Uterus (tissue), 4 donors: ENCODE measurements around the gene EIF4A2. TPM values are rescaled to one million over a fixed set of nuclear protein-coding genes. Genes with fewer than 3 reads are reported as not detected.

ENCODE experiments used
- DNase-seq, 2 donors: peaks; one replicate each; pipeline ENCODE4 v3.0.0-alpha.2; 2019 to 2020
- H3K27ac ChIP-seq, 2 donors: fragments of 200-600 bp; sonication (generic); 1 replicate in 1 of 2; 2 replicates in 1 of 2; pipeline ENCODE4 v1.5.1; 2016 to 2018
- H3K27me3 ChIP-seq, 2 donors: fragments of 200-600 bp; sonication (generic); one replicate each; pipeline ENCODE4 v1.5.1; 2018 to 2019; ENCODE audit warnings: control low read depth in 1 of 2
- H3K36me3 ChIP-seq, 2 donors: fragments of 200-600 bp; sonication (generic); one replicate each; pipeline ENCODE4 v1.5.1; 2019; ENCODE audit warnings: control low read depth in 1 of 2
- H3K4me1 ChIP-seq, 2 donors: fragments of 200-600 bp; sonication (generic); one replicate each; pipeline ENCODE4 v1.5.1; 2018 to 2019; ENCODE audit warnings: control low read depth in 1 of 2
- H3K4me3 ChIP-seq, 2 donors: fragments of 200-600 bp; sonication (generic); 1 replicate in 1 of 2; 2 replicates in 1 of 2; pipeline ENCODE4 v1.5.1; 2018 to 2019; ENCODE audit warnings: mild to moderate bottlenecking in 1 of 2
- H3K9me3 ChIP-seq, 2 donors: fragments of 200-600 bp; sonication (generic); one replicate each; pipeline ENCODE4 v1.5.1; 2019; ENCODE audit warnings: control low read depth in 1 of 2
- CTCF ChIP-seq, 4 experiments: fragments of 200-600 bp in 2 of 4; fragments of 450-650 bp in 2 of 4; sonication (generic) in 2 of 4; IDR thresholded peaks; one replicate each; pipeline ENCODE4 v1.5.1; 2016 to 2019; ENCODE audit warnings: antibody characterized with exemption in 4 of 4, mild to moderate bottlenecking in 2 of 4, moderate library complexity in 1 of 4
- POLR2A ChIP-seq, 2 donors: fragments of 450-650 bp; IDR thresholded peaks; one replicate each; pipeline ENCODE4 v1.6.1; 2016; ENCODE audit warnings: antibody characterized with exemption in 2 of 2, mild to moderate bottlenecking in 1 of 2, moderate library complexity in 1 of 2
- intact Hi-C: fragments of 100-400 bp; cut with DNase I; formaldehyde crosslinking; loops from one replicate; pipeline ENCODE4 v1.15.1; 2023; ENCODE audit warnings: low total_unique reads
- total RNA-seq, 4 donors: library from RNA; depleted of rRNA in 3 of 4; stranded (reverse); fragments of >200 nt in 3 of 4; gene quantifications; one replicate each; pipeline versions ENCODE4 v1.1.0 to v1.2.4, GENCODE V29; 2014 to 2023
- donor health status: DM: yes; HTN: yes; CAD: no.

Gene EIF4A2
- total RNA-seq, 4 donors from 2014 or later, result 429 to 1,121 (median 514) TPM

GRCh38 chr3:186823386-186823785, 40.0 kb downstream of the EIF4A2 start:
- no peak overlapping the region for H3K4me3 ChIP-seq
- H3K36me3 ChIP-seq, result no peaks in the 10 kb centered on the region
- no peaks in the 10 kb centered on the region for H3K9me3 ChIP-seq
- TF ChIP-seq CTCF (IDR thresholded peaks at IDR 0.05) (no peak), POLR2A (IDR thresholded peaks at IDR 0.05) (no peak)
- intact Hi-C loops, result no loop called here
- H3K4me1 ChIP-seq, result peaks cover 0 to 7% of the 10 kb centered on the region in 2 donors
- peaks cover 0 to 8% of the 10 kb centered on the region in 2 donors for H3K27me3 ChIP-seq
- no peak overlapping the region for H3K27ac ChIP-seq
- DNase-seq, result no peak

GRCh38 chr3:186824430-186825139, 41.2 kb downstream of the EIF4A2 start:
- no peak for DNase-seq

GRCh38 chr3:186825294-186825821, 42.0 kb downstream of the EIF4A2 start:
- Histone ChIP-seq H3K9me3 (no peaks in the 10 kb centered on the region), H3K27ac (no peak overlapping the region), H3K27me3 (peaks cover 0 to 27% of the 10 kb centered on the region in 2 donors), H3K4me3 (no peak overlapping the region), H3K4me1 (peaks cover 0 to 7% of the 10 kb centered on the region in 2 donors), H3K36me3 (no peaks in the 10 kb centered on the region)
- TF ChIP-seq CTCF (IDR thresholded peaks at IDR 0.05) (no peak), POLR2A (IDR thresholded peaks at IDR 0.05) (no peak)
- intact Hi-C loops, result no loop called here
- peak in 1 of 2 donors; percentile 20 for DNase-seq

More at GRCh38 chr3:186824430-186825139, 41.2 kb downstream of the EIF4A2 start:
- no peaks in the 10 kb centered on the region for H3K9me3 ChIP-seq
- peaks cover 0 to 7% of the 10 kb centered on the region in 2 donors for H3K4me1 ChIP-seq
- intact Hi-C loops, result no loop called here
- TF ChIP-seq CTCF (IDR thresholded peaks at IDR 0.05), result no peak
- no peak for TF ChIP-seq POLR2A (IDR thresholded peaks at IDR 0.05)
- no peak overlapping the region for H3K27ac ChIP-seq
- no peaks in the 10 kb centered on the region for H3K36me3 ChIP-seq
- peaks cover 0 to 20% of the 10 kb centered on the region in 2 donors for H3K27me3 ChIP-seq
- no peak overlapping the region for H3K4me3 ChIP-seq

GRCh38 chr3:186825872-186826409, 42.6 kb downstream of the EIF4A2 start:
- peaks cover 0 to 7% of the 10 kb centered on the region in 2 donors for H3K4me1 ChIP-seq
- TF ChIP-seq CTCF (IDR thresholded peaks at IDR 0.05) (no peak), POLR2A (IDR thresholded peaks at IDR 0.05) (no peak)
- H3K27ac ChIP-seq, result no peak overlapping the region
- no peak overlapping the region for H3K4me3 ChIP-seq
- no peaks in the 10 kb centered on the region for H3K9me3 ChIP-seq
- DNase-seq, result no peak
- no peaks in the 10 kb centered on the region for H3K36me3 ChIP-seq
- intact Hi-C loops, result no loop called here
- peaks cover 0 to 33% of the 10 kb centered on the region in 2 donors for H3K27me3 ChIP-seq

- no peak for DNase-seq
- H3K9me3 ChIP-seq, result no peaks in the 10 kb centered on the region
- no peaks in the 10 kb centered on the region for H3K36me3 ChIP-seq
- TF ChIP-seq POLR2A (IDR thresholded peaks at IDR 0.05), result no peak
- TF ChIP-seq CTCF (IDR thresholded peaks at IDR 0.05), result no peak
- intact Hi-C loops, result no loop called here
- peaks cover 0 to 39% of the 10 kb centered on the region in 2 donors for H3K27me3 ChIP-seq
- peaks cover 0 to 7% of the 10 kb centered on the region in 2 donors for H3K4me1 ChIP-seq
- no peak overlapping the region for H3K27ac ChIP-seq
- peak overlapping the region; percentile 22 to 48 for H3K4me3 ChIP-seq
Measured at GRCh38 chr3:186826410-186826975, 43.1 kb downstream of the EIF4A2 start.
